GM23338 (cell line): Measurements from ENCODE around the gene FLNA. TPM values are rescaled to one million over a fixed set of nuclear protein-coding genes. Genes with fewer than 3 reads are reported as not detected.

Source experiments
- CREB1 ChIP-seq: fragments of 250-450 bp; sonication (Bioruptor Pico); IDR thresholded peaks from 2 replicates; pipeline ENCODE4 v1.5.0; 2020; ENCODE audit warnings: low read depth, mild to moderate bottlenecking, moderate library complexity
- CTCF ChIP-seq, 2 experiments: fragments of 200-600 bp in 1 of 2; sonication (generic) in 1 of 2; conservative IDR thresholded peaks; 2 replicates each; pipeline versions ENCODE4 v1.5.1 to v1.6.1; 2016 to 2017; ENCODE audit warnings: antibody characterized with exemption in 2 of 2, low read depth in 2 of 2, mild to moderate bottlenecking in 2 of 2, moderate library complexity in 1 of 2
- ETS1 ChIP-seq: IDR thresholded peaks from 2 replicates; pipeline ENCODE4 v1.6.1; 2016; ENCODE audit warnings: antibody characterized with exemption
- EZH2 ChIP-seq: fragments of 200-600 bp; sonication (generic); IDR thresholded peaks from one replicate; pipeline ENCODE4 v1.8.0; 2017; ENCODE audit warnings: antibody characterized with exemption, mild to moderate bottlenecking, low read depth; ENCODE audit not compliant: unreplicated experiment
- JUNB ChIP-seq: IDR thresholded peaks from one replicate; pipeline ENCODE4 v1.6.1; 2016; ENCODE audit warnings: antibody characterized with exemption; ENCODE audit not compliant: unreplicated experiment
- STAT1 ChIP-seq: IDR thresholded peaks from one replicate; pipeline ENCODE4 v1.6.1; 2016; ENCODE audit warnings: antibody characterized with exemption; ENCODE audit not compliant: unreplicated experiment
- ZNF331 ChIP-seq: fragments of 250-450 bp; sonication (Bioruptor Pico); IDR thresholded peaks from 2 replicates; pipeline ENCODE4 v1.5.0; 2020; ENCODE audit warnings: low read depth, mild to moderate bottlenecking, moderate library complexity
- ZNF462 ChIP-seq: fragments of 250-450 bp; sonication (Bioruptor Pico); IDR thresholded peaks from 2 replicates; pipeline ENCODE4 v1.5.0; 2020; ENCODE audit warnings: mild to moderate bottlenecking, moderate library complexity
- polyA plus RNA-seq: library from polyadenylated mRNA; unstranded; fragments of >200 nt; fragmentation: Nextera tagmentation; extraction: Ambion mirVana; gene quantifications from 2 replicates; pipeline ENCODE4 v1.2.1, GENCODE V29; 2016
- total RNA-seq: library from RNA; depleted of rRNA; stranded (reverse); fragments of >200 nt; shearing (Covaris generic); gene quantifications from 2 replicates; pipeline ENCODE4 v1.2.3, GENCODE V29; 2014

Gene FLNA
- total and polyA plus RNA-seq, 2 experiments from 2014 or later, result 579 to 1,445 TPM

- TF ChIP-seq ZNF462 (CRISPR knock-in tag), result no peak
- TF ChIP-seq CTCF (conservative IDR thresholded peaks at IDR 0.05; ENCODE audit: low read depth in 2 of 2), result no peak
- no peak for TF ChIP-seq ETS1
- no peak for TF ChIP-seq EZH2
- TF ChIP-seq STAT1, result no peak
- no peak for TF ChIP-seq CREB1 (CRISPR knock-in tag)
- no peak for TF ChIP-seq ZNF331 (CRISPR knock-in tag)
- TF ChIP-seq JUNB, result no peak
Observed at GRCh38 chrX:154321152-154321551, 53.3 kb downstream of the FLNA start (continued).
